Lower lobe of right lung (tissue), 2 donors: ENCODE results near the gene WFS1. TPM values are rescaled to one million over a fixed set of nuclear protein-coding genes. Genes with fewer than 3 reads are reported as not detected.

ENCODE experiments used
- ATAC-seq, 2 donors: fragments of 200-7000 bp; cut with Tn5 transposase; one replicate each; pipeline ENCODE4 v1.9.1; 2020 to 2022; ENCODE audit warnings: mild to moderate bottlenecking in 2 of 2, moderate library complexity in 2 of 2
- DNase-seq: peaks from one replicate; pipeline ENCODE4 v3.0.0-alpha.2; 2020
- H3K27ac ChIP-seq: fragments of 200-600 bp; one replicate; pipeline ENCODE4 v1.8.0; 2022
- H3K27me3 ChIP-seq: fragments of 200-600 bp; one replicate; pipeline ENCODE4 v1.8.0; 2022; ENCODE audit warnings: low read depth
- H3K36me3 ChIP-seq: fragments of 200-600 bp; one replicate; pipeline ENCODE4 v1.8.0; 2022; ENCODE audit warnings: mild to moderate bottlenecking
- H3K4me1 ChIP-seq: fragments of 200-600 bp; one replicate; pipeline ENCODE4 v1.8.0; 2022
- H3K4me3 ChIP-seq: fragments of 200-600 bp; one replicate; pipeline ENCODE4 v1.8.0; 2022; ENCODE audit warnings: mild to moderate bottlenecking
- H3K9me3 ChIP-seq: fragments of 200-600 bp; one replicate; pipeline ENCODE4 v1.8.0; 2022
- CTCF ChIP-seq: fragments of 200-600 bp; IDR thresholded peaks from one replicate; pipeline ENCODE4 v1.8.0; 2022; ENCODE audit warnings: antibody characterized with exemption, mild to moderate bottlenecking
- intact Hi-C: fragments of 100-400 bp; cut with DNase I; formaldehyde crosslinking; loops from one replicate; pipeline ENCODE4 v1.11.0; 2022
- total RNA-seq: library from RNA; stranded (reverse); fragmentation: NEBNext Ultra II Directional; extraction: Animal tissue kit (Norgen Biotek cat#: 25700); gene quantifications from one replicate; pipeline ENCODE4 v1.2.1, GENCODE V29; 2021
- donor health status: DM: no; HTN: yes; CAD: no; lungs with severe emphysema.

The WFS1 gene
- total RNA-seq, 1 donor from 2014 or later, result 70.3 TPM

- no peaks in the 10 kb centered on the region for H3K9me3 ChIP-seq
- TF ChIP-seq CTCF, result no peak
- DNase-seq, result no peak
- peak overlapping the region; percentile 85 for H3K27ac ChIP-seq
- ATAC-seq, result no peak
- H3K36me3 ChIP-seq, result no peaks in the 10 kb centered on the region
- H3K4me3 ChIP-seq, result peak overlapping the region; percentile 92
- intact Hi-C loops, result no loop called here
- no peaks in the 10 kb centered on the region for H3K27me3 ChIP-seq
- peaks cover 73% of the 10 kb centered on the region for H3K4me1 ChIP-seq
Observed at GRCh38 chr4:6271206-6271605, 1.6 kb downstream of the WFS1 start.

GRCh38 chr4:6271701-6272465 is 2.2 kb downstream of the WFS1 start:
- DNase-seq (peak; percentile 87), ATAC-seq (peak; percentile 67 to 69)
- H3K27ac ChIP-seq, result peak overlapping the region; percentile 85
- peaks cover 79% of the 10 kb centered on the region for H3K4me1 ChIP-seq
- no peaks in the 10 kb centered on the region for H3K27me3 ChIP-seq
- intact Hi-C loops, result no loop called here
- H3K4me3 ChIP-seq, result peak overlapping the region; percentile 92
- no peaks in the 10 kb centered on the region for H3K9me3 ChIP-seq
- no peaks in the 10 kb centered on the region for H3K36me3 ChIP-seq
- no peak for TF ChIP-seq CTCF

- H3K27ac ChIP-seq, result peak overlapping the region; percentile 85
- DNase-seq, result peak; percentile 70
- TF ChIP-seq CTCF, result no peak
- H3K9me3 ChIP-seq, result no peaks in the 10 kb centered on the region
- no peaks in the 10 kb centered on the region for H3K27me3 ChIP-seq
- peaks cover 6% of the 10 kb centered on the region for H3K36me3 ChIP-seq
- no peak overlapping the region for H3K4me3 ChIP-seq
- peak; percentile 5 to 40 for ATAC-seq
- peaks cover 88% of the 10 kb centered on the region for H3K4me1 ChIP-seq
- intact Hi-C loops, result no loop called here
Observed at GRCh38 chr4:6272863-6273660, 3.4 kb downstream of the WFS1 start.

GRCh38 chr4:6273661-6273990 is 4.0 kb downstream of the WFS1 start:
- H3K27me3 ChIP-seq, result no peaks in the 10 kb centered on the region
- H3K36me3 ChIP-seq, result peaks cover 12% of the 10 kb centered on the region
- no peaks in the 10 kb centered on the region for H3K9me3 ChIP-seq
- no peak overlapping the region for H3K4me3 ChIP-seq
- peaks cover 88% of the 10 kb centered on the region for H3K4me1 ChIP-seq
- intact Hi-C loops, result no loop called here
- DNase-seq (no peak), ATAC-seq (no peak)
- no peak for TF ChIP-seq CTCF
- peak overlapping the region; percentile 85 for H3K27ac ChIP-seq

GRCh38 chr4:6275351-6275750 is 5.7 kb downstream of the WFS1 start:
- ATAC-seq (no peak), DNase-seq (no peak)
- peaks cover 97% of the 10 kb centered on the region for H3K4me1 ChIP-seq
- no peak for TF ChIP-seq CTCF
- peaks cover 23% of the 10 kb centered on the region for H3K36me3 ChIP-seq
- intact Hi-C loops, result no loop called here
- H3K9me3 ChIP-seq, result no peaks in the 10 kb centered on the region
- H3K27ac ChIP-seq, result peak overlapping the region; percentile 57
- H3K4me3 ChIP-seq, result no peak overlapping the region
- no peaks in the 10 kb centered on the region for H3K27me3 ChIP-seq
